OCI-LY3 (cell line): ENCODE measurements around the gene KLHL29.

Experiments used
- EZH2phosphoT487 ChIP-seq: fragments of 200-600 bp; shearing (Covaris generic); IDR thresholded peaks from 2 replicates; pipeline ENCODE4 v1.6.1; 2018; ENCODE audit warnings: antibody characterized with exemption, mixed run types, low read depth
- TF ChIP-seq, protein P1 (sequence below): fragments of 200-600, 300-600 bp; sonication (generic); IDR thresholded peaks from 2 replicates; pipeline ENCODE4 v1.5.1; 2014; ENCODE audit warnings: antibody characterized with exemption, low read length, low read depth

- TF ChIP-seq, protein P1, sequence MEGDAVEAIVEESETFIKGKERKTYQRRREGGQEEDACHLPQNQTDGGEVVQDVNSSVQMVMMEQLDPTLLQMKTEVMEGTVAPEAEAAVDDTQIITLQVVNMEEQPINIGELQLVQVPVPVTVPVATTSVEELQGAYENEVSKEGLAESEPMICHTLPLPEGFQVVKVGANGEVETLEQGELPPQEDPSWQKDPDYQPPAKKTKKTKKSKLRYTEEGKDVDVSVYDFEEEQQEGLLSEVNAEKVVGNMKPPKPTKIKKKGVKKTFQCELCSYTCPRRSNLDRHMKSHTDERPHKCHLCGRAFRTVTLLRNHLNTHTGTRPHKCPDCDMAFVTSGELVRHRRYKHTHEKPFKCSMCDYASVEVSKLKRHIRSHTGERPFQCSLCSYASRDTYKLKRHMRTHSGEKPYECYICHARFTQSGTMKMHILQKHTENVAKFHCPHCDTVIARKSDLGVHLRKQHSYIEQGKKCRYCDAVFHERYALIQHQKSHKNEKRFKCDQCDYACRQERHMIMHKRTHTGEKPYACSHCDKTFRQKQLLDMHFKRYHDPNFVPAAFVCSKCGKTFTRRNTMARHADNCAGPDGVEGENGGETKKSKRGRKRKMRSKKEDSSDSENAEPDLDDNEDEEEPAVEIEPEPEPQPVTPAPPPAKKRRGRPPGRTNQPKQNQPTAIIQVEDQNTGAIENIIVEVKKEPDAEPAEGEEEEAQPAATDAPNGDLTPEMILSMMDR: no peak
- no peak for TF ChIP-seq EZH2phosphoT487
Measured at GRCh38 chr2:23754970-23755369, 370.0 kb downstream of the KLHL29 start.
